SJCRH30 (cell line): ENCODE data around the gene NSMF. TPM values are rescaled to one million over a fixed set of nuclear protein-coding genes. Genes with fewer than 3 reads are reported as not detected.

Experiments used
- DNase-seq, 2 experiments: peaks; one replicate each; pipeline ENCODE4 v3.0.0-alpha.2; 2015 to 2020
- H3K27ac ChIP-seq: fragments of 250-450 bp; sonication (Bioruptor Pico); 2 replicates; pipeline ENCODE4 v1.5.1; 2020; ENCODE audit warnings: mild to moderate bottlenecking, moderate library complexity
- H3K27me3 ChIP-seq: fragments of 250-450 bp; sonication (Bioruptor Pico); 2 replicates; pipeline ENCODE4 v1.5.1; 2020; ENCODE audit warnings: mild to moderate bottlenecking, moderate library complexity
- H3K36me3 ChIP-seq: fragments of 250-450 bp; sonication (Bioruptor Pico); 2 replicates; pipeline ENCODE4 v1.5.1; 2020; ENCODE audit warnings: mild to moderate bottlenecking, moderate library complexity
- H3K4me1 ChIP-seq: fragments of 250-450 bp; sonication (Bioruptor Pico); 2 replicates; pipeline ENCODE4 v1.5.1; 2020; ENCODE audit warnings: mild to moderate bottlenecking, moderate library complexity
- H3K4me3 ChIP-seq: fragments of 250-450 bp; sonication (Bioruptor Pico); 2 replicates; pipeline ENCODE4 v1.5.1; 2020; ENCODE audit warnings: mild to moderate bottlenecking, moderate library complexity
- H3K9me3 ChIP-seq: fragments of 250-450 bp; sonication (Bioruptor Pico); replicated peaks from 2 replicates; pipeline ENCODE4 v1.5.1; 2020; ENCODE audit warnings: mild to moderate bottlenecking, moderate library complexity
- total RNA-seq: library from RNA; depleted of rRNA; stranded (reverse); fragments of >200 nt; shearing (Covaris generic); gene quantifications from 2 replicates; pipeline ENCODE4 v1.2.3, GENCODE V29; 2014

NSMF gene
- total RNA-seq, 1 experiment from 2014 or later: 40.3 TPM

GRCh38 chr9:137431416-137431931 is 27.7 kb downstream of the NSMF start:
- no peaks in the 10 kb centered on the region for H3K36me3 ChIP-seq
- DNase-seq: no peak
- H3K4me3 ChIP-seq: no peak overlapping the region
- no peak overlapping the region for H3K27ac ChIP-seq
- H3K4me1 ChIP-seq: peaks cover 25% of the 10 kb centered on the region
- no peaks in the 10 kb centered on the region for H3K9me3 ChIP-seq
- H3K27me3 ChIP-seq: peaks cover 37% of the 10 kb centered on the region

GRCh38 chr9:137430723-137431415 is 28.3 kb downstream of the NSMF start:
- no peaks in the 10 kb centered on the region for H3K36me3 ChIP-seq
- no peaks in the 10 kb centered on the region for H3K9me3 ChIP-seq
- H3K4me3 ChIP-seq: no peak overlapping the region
- H3K4me1 ChIP-seq: peaks cover 20% of the 10 kb centered on the region
- no peak overlapping the region for H3K27ac ChIP-seq
- peaks cover 37% of the 10 kb centered on the region for H3K27me3 ChIP-seq
- no peak for DNase-seq

DNA sequence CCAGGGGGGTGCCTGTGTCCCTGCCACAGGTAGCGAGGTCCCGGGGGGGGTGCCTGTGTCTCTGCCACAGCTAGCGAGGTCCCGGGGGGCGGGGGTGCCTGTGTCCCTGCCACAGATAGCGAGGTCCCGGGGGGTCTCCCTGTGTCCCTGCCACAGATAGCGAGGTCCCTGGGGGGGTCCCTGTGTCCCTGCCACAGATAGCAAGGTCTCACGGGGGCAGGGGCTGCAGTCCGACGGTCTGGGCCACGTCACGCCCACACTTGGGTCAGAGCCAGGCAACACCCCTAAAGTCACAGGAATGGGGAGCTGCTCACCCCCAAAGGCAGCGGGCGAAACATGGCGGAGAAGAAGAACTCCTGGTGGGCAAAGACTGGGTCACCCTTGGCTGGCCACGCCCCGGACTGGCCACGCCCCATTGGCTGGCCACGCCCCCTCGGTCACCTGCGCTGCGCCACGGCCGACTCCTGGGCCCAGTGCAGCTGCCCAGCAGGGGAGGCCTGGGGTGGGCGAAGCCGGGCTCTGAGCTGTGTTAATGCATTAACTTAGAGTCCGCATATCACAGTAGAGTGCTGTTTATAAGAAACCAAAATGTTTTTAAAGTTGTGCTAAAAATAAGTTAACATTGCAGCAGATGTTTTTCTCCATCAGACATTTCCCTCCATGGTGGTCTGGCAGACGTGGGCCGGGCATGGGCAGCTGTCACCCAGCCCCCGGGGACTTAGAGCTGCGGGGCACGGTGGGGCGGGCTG is 29.0 kb downstream of the NSMF start:
- DNase-seq: peak; percentile 80 to 81
- peaks cover 37% of the 10 kb centered on the region for H3K27me3 ChIP-seq
- no peak overlapping the region for H3K4me3 ChIP-seq
- H3K4me1 ChIP-seq: peaks cover 16% of the 10 kb centered on the region
- no peak overlapping the region for H3K27ac ChIP-seq
- H3K36me3 ChIP-seq: no peaks in the 10 kb centered on the region
- no peaks in the 10 kb centered on the region for H3K9me3 ChIP-seq

DNA sequence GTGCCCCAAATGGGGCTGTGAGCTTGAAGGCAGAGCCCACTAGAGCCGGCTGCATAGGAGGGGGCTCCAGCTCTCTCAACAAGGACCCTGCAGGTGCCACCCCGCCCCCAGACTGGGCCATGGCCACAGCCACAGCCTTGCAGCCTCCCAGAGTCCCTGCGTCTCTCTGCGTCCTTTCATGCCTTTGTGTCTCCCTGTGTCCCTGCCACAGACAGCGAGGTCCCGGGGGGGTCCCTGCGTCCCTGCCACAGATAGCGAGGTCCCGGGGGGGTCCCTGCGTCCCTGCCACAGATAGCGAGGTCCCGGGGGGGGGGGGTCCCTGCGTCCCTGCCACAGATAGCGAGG is 29.6 kb downstream of the NSMF start:
- H3K4me1 ChIP-seq: peaks cover 21% of the 10 kb centered on the region
- no peak overlapping the region for H3K4me3 ChIP-seq
- H3K36me3 ChIP-seq: no peaks in the 10 kb centered on the region
- peaks cover 35% of the 10 kb centered on the region for H3K27me3 ChIP-seq
- no peak overlapping the region for H3K27ac ChIP-seq
- H3K9me3 ChIP-seq: no peaks in the 10 kb centered on the region
- no peak for DNase-seq

DNA sequence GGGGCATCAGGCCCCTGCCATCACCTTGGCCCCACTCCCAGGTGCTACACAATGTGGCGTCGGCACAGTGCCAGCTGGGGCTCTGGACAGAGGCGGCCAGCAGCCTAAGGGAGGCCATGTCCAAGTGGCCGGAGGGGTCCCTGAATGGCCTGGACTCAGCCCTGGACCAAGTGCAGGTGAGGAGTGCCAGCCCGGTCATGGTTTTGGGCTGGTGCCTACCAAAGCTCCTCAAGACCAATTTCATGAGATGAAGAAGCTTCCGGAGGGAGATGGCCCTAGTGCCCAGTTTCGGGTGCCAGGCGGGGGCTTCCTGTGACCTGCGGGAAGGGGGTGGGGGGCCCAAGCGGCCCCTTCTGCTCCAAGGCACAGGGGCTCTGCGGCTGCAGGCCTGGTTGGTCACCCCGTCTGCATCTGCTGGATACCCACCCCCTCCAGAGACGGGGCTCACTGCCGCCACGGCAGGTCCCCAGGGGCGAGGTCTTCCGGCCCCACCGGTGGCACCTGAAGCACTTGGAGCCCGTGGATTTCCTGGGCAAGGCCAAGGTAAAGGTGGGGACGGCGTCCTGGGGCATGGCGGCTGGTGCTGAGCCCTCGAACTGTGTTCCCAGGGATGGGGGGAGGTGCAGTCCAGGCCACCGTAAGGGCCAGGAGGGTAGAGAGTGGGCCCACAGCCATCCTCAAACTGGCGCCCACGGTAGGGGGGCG is 30.1 kb downstream of the NSMF start:
- H3K4me1 ChIP-seq: peaks cover 27% of the 10 kb centered on the region
- H3K9me3 ChIP-seq: no peaks in the 10 kb centered on the region
- H3K36me3 ChIP-seq: no peaks in the 10 kb centered on the region
- H3K27ac ChIP-seq: no peak overlapping the region
- H3K27me3 ChIP-seq: peaks cover 29% of the 10 kb centered on the region
- DNase-seq: no peak
- no peak overlapping the region for H3K4me3 ChIP-seq

DNA sequence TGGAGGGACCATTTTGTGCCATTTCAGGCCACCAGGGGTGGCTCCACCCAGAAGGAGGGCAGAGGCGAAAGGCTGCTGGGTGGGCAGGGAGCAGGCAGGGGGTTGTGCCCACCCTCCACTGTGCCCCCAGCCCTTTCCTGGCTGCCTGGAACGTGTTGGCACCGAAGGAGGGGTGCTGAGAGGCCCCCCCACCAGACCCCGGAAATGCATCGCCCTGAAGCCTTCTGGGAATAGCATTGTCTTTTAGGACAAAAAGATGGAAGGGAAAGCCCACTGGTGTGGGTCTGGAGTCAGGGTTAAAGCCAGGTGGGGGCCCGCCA is 30.9 kb downstream of the NSMF start:
- Histone ChIP-seq H3K27ac (no peak overlapping the region), H3K27me3 (peaks cover 22% of the 10 kb centered on the region), H3K4me1 (peaks cover 27% of the 10 kb centered on the region), H3K9me3 (no peaks in the 10 kb centered on the region), H3K36me3 (no peaks in the 10 kb centered on the region), H3K4me3 (no peak overlapping the region)
- no peak for DNase-seq

- Histone ChIP-seq H3K4me3 (no peak overlapping the region), H3K4me1 (peaks cover 27% of the 10 kb centered on the region), H3K36me3 (no peaks in the 10 kb centered on the region), H3K9me3 (no peaks in the 10 kb centered on the region), H3K27me3 (peaks cover 16% of the 10 kb centered on the region), H3K27ac (no peak overlapping the region)
- DNase-seq: no peak
These were observed 31.5 kb downstream of the NSMF start for GRCh38 chr9:137427454-137428310.

DNA sequence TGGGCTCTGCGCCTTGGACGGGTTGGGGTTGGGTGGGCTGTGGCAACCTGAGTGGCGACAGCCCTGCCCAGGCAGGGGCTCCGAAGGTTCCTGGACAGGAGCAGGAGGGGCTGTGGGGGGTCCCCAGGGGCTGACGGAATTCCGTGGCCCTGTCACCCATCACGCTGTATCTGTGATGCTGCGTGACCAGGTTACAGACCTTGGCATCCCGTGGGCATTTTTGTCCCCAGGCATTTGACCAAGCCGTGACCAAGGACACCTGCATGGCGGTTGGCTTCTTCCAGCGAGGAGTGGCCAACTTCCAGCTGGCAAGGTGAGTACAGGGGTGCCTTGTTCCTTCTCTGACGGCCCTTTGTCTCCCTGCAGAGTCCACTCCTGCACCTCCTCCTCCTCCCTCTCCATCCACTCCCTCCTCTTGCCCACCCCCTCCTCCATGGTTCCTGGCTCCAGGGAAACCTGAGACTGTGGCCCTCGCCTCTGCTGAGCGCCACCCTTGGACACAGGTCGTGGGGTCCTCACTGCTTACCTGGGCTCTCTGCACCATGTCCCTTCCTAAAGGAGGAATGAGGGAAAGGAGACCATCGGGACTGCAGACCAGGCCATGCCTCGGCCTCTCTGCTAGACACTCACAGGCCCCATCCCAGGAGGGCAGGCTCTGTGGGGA is 33.0 kb downstream of the NSMF start:
- DNase-seq: no peak
- H3K9me3 ChIP-seq: no peaks in the 10 kb centered on the region
- H3K36me3 ChIP-seq: no peaks in the 10 kb centered on the region

GRCh38 chr9:137423514-137424291 is 35.4 kb downstream of the NSMF start:
- Histone ChIP-seq H3K4me1 (peaks cover 11% of the 10 kb centered on the region), H3K4me3 (peak overlapping the region; percentile 24; the same call in 1 of the 2 replicates), H3K9me3 (no peaks in the 10 kb centered on the region), H3K27me3 (no peaks in the 10 kb centered on the region; the same call in 1 of the 2 replicates), H3K27ac (no peak overlapping the region), H3K36me3 (no peaks in the 10 kb centered on the region)
- DNase-seq: no peak

More for the DNA sequence above, 33.0 kb downstream of the NSMF start:
- Histone ChIP-seq H3K27ac (no peak overlapping the region), H3K4me1 (peaks cover 26% of the 10 kb centered on the region), H3K4me3 (no peak overlapping the region), H3K27me3 (peaks cover 5% of the 10 kb centered on the region)

DNA sequence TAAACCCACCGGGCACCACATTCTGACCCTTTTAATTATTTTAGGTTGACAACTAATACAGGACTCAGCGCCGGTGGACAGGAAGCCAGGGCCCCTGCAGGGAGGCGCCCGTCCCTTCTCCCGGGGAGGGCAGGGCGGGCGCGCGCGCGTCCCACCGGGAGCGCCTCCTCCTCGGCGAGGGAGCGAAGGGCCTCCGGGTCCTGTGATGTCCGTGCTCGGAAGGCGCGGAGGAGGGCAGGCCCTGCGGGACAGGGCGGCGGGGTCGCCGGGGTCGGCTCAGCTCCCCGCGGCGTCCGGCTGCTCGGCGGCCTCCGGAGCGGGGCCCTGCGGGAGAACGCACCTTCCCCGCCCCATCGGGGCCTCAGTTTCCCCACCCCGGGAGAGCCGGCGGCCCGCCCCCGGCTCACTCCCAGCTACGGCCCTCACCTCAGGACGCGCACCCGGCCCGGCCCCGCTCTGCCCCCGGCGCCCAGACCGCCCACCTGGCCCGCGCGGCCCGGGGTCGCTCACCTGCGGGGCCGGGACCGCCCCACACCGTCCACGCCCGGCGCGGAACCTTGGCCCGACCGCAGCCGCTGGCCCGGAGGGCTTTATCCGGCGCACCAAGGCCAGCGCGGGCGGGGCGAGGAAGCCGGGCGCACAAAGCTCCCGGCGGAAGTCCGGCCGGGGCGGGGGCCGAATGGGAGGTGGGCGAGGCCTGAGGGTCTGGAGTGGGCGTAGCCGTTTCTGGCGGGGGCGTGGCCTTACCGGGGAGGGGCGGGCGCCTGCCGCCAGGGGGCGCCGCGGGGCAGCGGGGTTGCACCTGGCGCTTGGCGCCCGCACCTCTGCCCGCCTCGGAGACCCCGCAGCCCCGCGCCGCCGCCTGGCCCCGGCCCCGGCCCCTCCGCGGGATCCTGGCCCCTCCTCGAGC is 36.3 kb downstream of the NSMF start, which contains the start of the genes EXD3 and NOXA1:
TSS of gene EXD3 (minus strand) at position 559 of the 910 bp plus-strand sequence. CDS start 27,805 bp downstream, outside the sequence.
TSS of gene NOXA1 (plus strand) at position 790 of the 910 bp plus-strand sequence. CDS start 137 bp downstream, outside the sequence.
- Histone ChIP-seq H3K27me3 (no peaks in the 10 kb centered on the region; the same call in 1 of the 2 replicates), H3K9me3 (no peaks in the 10 kb centered on the region), H3K4me1 (peaks cover 11% of the 10 kb centered on the region), H3K27ac (no peak within 1 kb of the TSS; the same call in 1 of the 2 replicates), H3K4me3 (peak within 1 kb of the TSS; percentile 81), H3K36me3 (no peaks in the 10 kb centered on the region)
- peak; percentile 95 to 96 for DNase-seq

DNA sequence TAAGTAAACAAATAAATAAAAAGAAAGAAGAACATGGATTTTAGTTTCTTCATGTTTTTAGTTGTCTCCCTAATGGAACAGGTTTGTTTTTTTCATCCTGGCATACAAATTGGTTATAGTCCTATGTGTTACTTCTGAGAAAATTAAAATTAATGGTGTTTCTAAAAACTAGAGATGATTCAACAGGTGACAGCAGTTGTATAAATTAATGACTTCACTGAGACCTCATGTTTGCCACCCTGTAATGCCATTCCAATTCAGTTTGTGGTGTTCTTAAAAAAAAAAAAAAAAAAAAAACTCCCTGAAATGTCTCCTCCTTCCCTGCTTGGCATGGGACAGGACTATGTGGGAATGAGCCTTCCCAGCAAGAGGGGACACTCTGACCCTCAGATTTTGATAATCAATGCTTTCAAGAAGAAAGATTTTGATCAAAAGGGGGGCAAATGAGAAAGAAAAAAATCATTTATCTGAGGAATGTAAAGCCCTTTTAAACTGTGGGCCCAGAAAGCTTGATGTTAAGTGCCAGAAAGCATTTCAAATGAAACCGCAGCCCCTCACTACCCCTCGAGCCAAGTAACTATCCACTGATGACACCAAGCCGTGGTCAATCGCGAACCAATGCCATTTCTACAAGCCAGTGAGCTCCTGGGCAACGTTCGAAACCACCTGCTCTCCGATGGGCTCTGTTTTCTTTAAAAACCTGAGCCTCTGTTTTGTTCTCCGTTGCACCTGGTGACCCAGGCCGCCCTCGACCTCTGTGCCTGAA is 37.1 kb downstream of the NSMF start:
- no peaks in the 10 kb centered on the region for H3K27me3 ChIP-seq
- no peaks in the 10 kb centered on the region for H3K9me3 ChIP-seq
- peaks cover 11% of the 10 kb centered on the region for H3K4me1 ChIP-seq
- no peak for DNase-seq
- H3K27ac ChIP-seq: no peak overlapping the region; the same call in 1 of the 2 replicates
- H3K36me3 ChIP-seq: no peaks in the 10 kb centered on the region
- peak overlapping the region; percentile 81 for H3K4me3 ChIP-seq
